Right cardiac atrium (tissue), 5 donors: ENCODE measurements around the gene PIGR. TPM values are rescaled to one million over a fixed set of nuclear protein-coding genes. Genes with fewer than 3 reads are reported as not detected.
A peak's percentile ranks its signal among the peaks of the same experiment; 100 is the strongest.

Experiments used
- ATAC-seq, 2 donors: fragments of 200-7000 bp; cut with Tn5 transposase; one replicate each; pipeline versions ENCODE4 v1.8.0 to v1.9.1; 2020; ENCODE audit warnings: moderate library complexity in 2 of 2, mild to moderate bottlenecking in 1 of 2
- DNase-seq, 3 donors: peaks; one replicate each; pipeline ENCODE4 v3.0.0-alpha.2; 2020
- H3K27ac ChIP-seq: one replicate; pipeline ENCODE4 v1.5.1; 2013; ENCODE audit warnings: mild to moderate bottlenecking, low read length, control low read depth, moderate library complexity
- H3K27me3 ChIP-seq: one replicate; pipeline ENCODE4 v1.6.1; 2013; ENCODE audit not compliant: control insufficient read depth, insufficient read depth
- H3K4me1 ChIP-seq: one replicate; pipeline ENCODE4 v1.6.1; 2013; ENCODE audit warnings: low read length; ENCODE audit not compliant: control insufficient read depth, insufficient read depth
- H3K4me3 ChIP-seq: one replicate; pipeline ENCODE4 v1.5.1; 2013; ENCODE audit warnings: low read length, control low read depth
- H3K9me3 ChIP-seq: one replicate; pipeline ENCODE4 v1.6.1; 2013; ENCODE audit warnings: low read length; ENCODE audit not compliant: control insufficient read depth
- WGBS: extraction: QIAGEN DNeasy Blood & Tissue Kit; methylation state at CpG from one replicate; pipeline ENCODE4 v1.1.7; 2013; 5-methylcytosine and 5-hydroxymethylcytosine counted together
- intact Hi-C, 4 donors: fragments of 100-400 bp; cut with DNase I; formaldehyde crosslinking; loops; one replicate each; pipeline versions ENCODE4 v1.11.0 to v1.14.0; 2022 to 2023
- polyA plus RNA-seq: library from polyadenylated mRNA; stranded (reverse); fragments of 200-250 nt; gene quantifications from one replicate; pipeline ENCODE4 v1.2.3, GENCODE V29; 2013
- total RNA-seq, 4 donors: library from RNA; stranded (reverse); fragmentation: NEBNext Ultra II Directional; extraction: Animal tissue kit (Norgen Biotek cat#: 25700); gene quantifications; one replicate each; pipeline ENCODE4 v1.2.1, GENCODE V29; 2021
- donor health status: healthy with polysubstance abuse.
- donor health status: DM: no; HTN: yes; CAD: no.
- donor health status: DM: no; HTN: no; CAD: no.
- donor health status: DM: no; HTN: yes; CAD: no; lungs with severe emphysema.
- donor health status: DM: yes; HTN: yes; CAD: no.

Gene PIGR
- total and polyA plus RNA-seq, 5 donors, result 0.09 to 0.59 (median 0.20) TPM; not detected in 1

- 45% methylated on average over 7 of the region's 7 CpGs for WGBS
- Histone ChIP-seq H3K27ac (no peak within 1 kb of the TSS), H3K9me3 (no peaks in the 10 kb centered on the region), H3K27me3 (no peaks in the 10 kb centered on the region), H3K4me1 (no peaks in the 10 kb centered on the region), H3K4me3 (no peak within 1 kb of the TSS)
- intact Hi-C loops, result no loop called here
- DNase-seq, result no peak
- ATAC-seq, result peak in 1 of 2 donors; percentile 24
These were observed 24.4 kb downstream of the PIGR start, which contains the start of gene FCMR for GRCh38 chr1:206921772-206922265. Gene FCMR, minus strand, starts transcription at chr1:206921941. Its CDS starts 87 bp downstream, at chr1:206921854.

GRCh38 chr1:206918076-206918475, 28.2 kb downstream of the PIGR start:
- Histone ChIP-seq H3K9me3 (no peaks in the 10 kb centered on the region), H3K27me3 (no peaks in the 10 kb centered on the region), H3K4me1 (no peaks in the 10 kb centered on the region), H3K27ac (no peak overlapping the region), H3K4me3 (no peak overlapping the region)
- no peak for DNase-seq
- intact Hi-C loops, result loop anchor here in 3 of 4 donors (10.0 kb wide), 4 partner anchors 183 to 433 kb away; no protein-coding TSS in a partner anchor
- 74% methylated on average over 3 of the region's 3 CpGs for WGBS
- ATAC-seq, result no peak

- intact Hi-C loops, result loop anchor here in 3 of 4 donors (10.0 kb wide), 4 partner anchors 181 to 431 kb away; no protein-coding TSS in a partner anchor
- no peaks in the 10 kb centered on the region for H3K27me3 ChIP-seq
- no peaks in the 10 kb centered on the region for H3K4me1 ChIP-seq
- WGBS, result 71% methylated on average over 8 of the region's 8 CpGs
- DNase-seq, result no peak
- no peak overlapping the region for H3K4me3 ChIP-seq
- no peak overlapping the region for H3K27ac ChIP-seq
- no peak for ATAC-seq
- H3K9me3 ChIP-seq, result no peaks in the 10 kb centered on the region
These were observed 30.1 kb downstream of the PIGR start for GRCh38 chr1:206916000-206916709.

GRCh38 chr1:206915030-206915735, 31.1 kb downstream of the PIGR start:
- no peaks in the 10 kb centered on the region for H3K27me3 ChIP-seq
- 84% methylated on average over 15 of the region's 15 CpGs for WGBS
- DNase-seq (no peak), ATAC-seq (no peak)
- no peaks in the 10 kb centered on the region for H3K9me3 ChIP-seq
- no peak overlapping the region for H3K4me3 ChIP-seq
- H3K4me1 ChIP-seq, result no peaks in the 10 kb centered on the region
- intact Hi-C loops, result loop anchor here in 3 of 4 donors (10.0 kb wide), 4 partner anchors 180 to 430 kb away; no protein-coding TSS in a partner anchor
- H3K27ac ChIP-seq, result no peak overlapping the region

GRCh38 chr1:206913766-206914537, 32.3 kb downstream of the PIGR start:
- no peak for DNase-seq
- whole genome bisulfite sequencing, result 81% methylated on average over 12 of the region's 12 CpGs
- H3K9me3 ChIP-seq, result no peaks in the 10 kb centered on the region
- H3K4me1 ChIP-seq, result no peaks in the 10 kb centered on the region
- H3K27ac ChIP-seq, result no peak overlapping the region
- no peak for ATAC-seq
- intact Hi-C loops, result loop anchor here (5.0 to 10.0 kb wide), 7 partner anchors 52 to 429 kb away; no protein-coding TSS in a partner anchor
- no peaks in the 10 kb centered on the region for H3K27me3 ChIP-seq
- no peak overlapping the region for H3K4me3 ChIP-seq

GRCh38 chr1:206912445-206913095, 33.7 kb downstream of the PIGR start:
- peak; percentile 61 to 67 for ATAC-seq
- intact Hi-C loops, result loop anchor here (5.0 to 10.0 kb wide), 7 partner anchors 50 to 428 kb away; no protein-coding TSS in a partner anchor
- H3K27ac ChIP-seq, result no peak overlapping the region
- no peaks in the 10 kb centered on the region for H3K4me1 ChIP-seq
- H3K4me3 ChIP-seq, result no peak overlapping the region
- 20% methylated on average over 7 of the region's 7 CpGs for WGBS
- no peaks in the 10 kb centered on the region for H3K9me3 ChIP-seq
- DNase-seq, result peak; percentile 38 to 74 (median 60)
- no peaks in the 10 kb centered on the region for H3K27me3 ChIP-seq

GRCh38 chr1:206911064-206911663, 35.1 kb downstream of the PIGR start:
- no peak overlapping the region for H3K27ac ChIP-seq
- peak in 1 of 2 donors; percentile 54 for ATAC-seq
- 0% methylated on average over 1 of the region's 1 CpG for WGBS
- H3K4me3 ChIP-seq, result no peak overlapping the region
- no peak for DNase-seq
- intact Hi-C loops, result loop anchor here (5.0 to 10.0 kb wide), 7 partner anchors 49 to 426 kb away; no protein-coding TSS in a partner anchor
- H3K4me1 ChIP-seq, result no peaks in the 10 kb centered on the region
- no peaks in the 10 kb centered on the region for H3K9me3 ChIP-seq
- H3K27me3 ChIP-seq, result no peaks in the 10 kb centered on the region

- Histone ChIP-seq H3K27ac (no peak overlapping the region), H3K4me3 (peak overlapping the region; percentile 51), H3K9me3 (no peaks in the 10 kb centered on the region), H3K27me3 (no peaks in the 10 kb centered on the region), H3K4me1 (no peaks in the 10 kb centered on the region)
- 30% methylated on average over 14 of the region's 14 CpGs for WGBS
- intact Hi-C loops, result loop anchor here (5.0 to 10.0 kb wide), 9 partner anchors 43 to 435 kb away; partner anchors contain the start of genes IKBKE (in 1 of the 4) and IL20 (in 1 of the 4)
- ATAC-seq (peak; percentile 8 to 17), DNase-seq (peak in 1 of 3 donors; percentile 55)
These were observed 36.4 kb downstream of the PIGR start for GRCh38 chr1:206909883-206910318.

GRCh38 chr1:206909161-206909882, 36.9 kb downstream of the PIGR start:
- H3K4me3 ChIP-seq, result peak overlapping the region; percentile 51
- H3K27ac ChIP-seq, result no peak overlapping the region
- intact Hi-C loops, result loop anchor here in 1 of 4 donors (5.0 to 10.0 kb wide), 2 partner anchors 42 to 435 kb away; partner anchors contain the start of genes IKBKE and IL20
- WGBS, result 2% methylated on average over 69 of the region's 69 CpGs
- no peaks in the 10 kb centered on the region for H3K4me1 ChIP-seq
- DNase-seq (peak; percentile 53 to 73 (median 72)), ATAC-seq (peak; percentile 68 to 77)
- H3K9me3 ChIP-seq, result no peaks in the 10 kb centered on the region
- no peaks in the 10 kb centered on the region for H3K27me3 ChIP-seq
